IMR-90 (cell line): ENCODE measurements around the gene MLLT3. TPM values are rescaled to one million over a fixed set of nuclear protein-coding genes. Genes with fewer than 3 reads are reported as not detected.

Experiments used
- ATAC-seq: fragments of 200-7000 bp; cut with Tn5 transposase; 2 replicates; pipeline ENCODE4 v1.9.1; 2020; ENCODE audit warnings: low read depth, mild to moderate bottlenecking, moderate library complexity
- BruUV-seq: library from RNA; stranded (reverse); fragments of 400-500 nt; replicated peaks from 2 replicates; lab custom pipeline; 2021; lab: Mats Ljungman, UMichigan
- CTCF ChIA-PET: fragments of 300-600 bp; formaldehyde crosslinking; extraction: SDS; loops from one replicate; lab custom pipeline; 2021; ENCODE audit warnings: antibody characterized with exemption; lab: Yijun Ruan, JAX
- POLR2A ChIA-PET: fragments of 300-600 bp; sonication (Branson Sonifier 250); formaldehyde crosslinking; loops from one replicate; lab custom pipeline; 2022; ENCODE audit warnings: antibody characterized with exemption; ENCODE audit not compliant: unreplicated experiment; lab: Charles Lee
- DNase-seq: peaks from one replicate; pipeline ENCODE4 v3.0.0; 2013
- H2AFZ ChIP-seq: replicated peaks from 2 replicates; pipeline ENCODE3; 2013; ENCODE audit warnings: low read length, mild to moderate bottlenecking; ENCODE audit not compliant: poor library complexity
- H2AK5ac ChIP-seq: 2 replicates; pipeline ENCODE4 v1.6.1; 2013; ENCODE audit warnings: low read depth, low read length, inconsistent platforms
- H2AK9ac ChIP-seq: replicated peaks from 2 replicates; pipeline ENCODE3; 2013; ENCODE audit warnings: mild to moderate bottlenecking, low read depth, low read length, moderate library complexity; ENCODE audit not compliant: poor library complexity
- H2BK120ac ChIP-seq: 2 replicates; pipeline ENCODE4 v1.6.1; 2013; ENCODE audit warnings: low read depth, low read length, inconsistent platforms
- H2BK15ac ChIP-seq: 3 replicates; pipeline ENCODE4 v1.6.1; 2013; ENCODE audit warnings: low read depth, low read length, inconsistent platforms
- H2BK20ac ChIP-seq: 2 replicates; pipeline ENCODE4 v1.6.1; 2013; ENCODE audit warnings: low read depth, mild to moderate bottlenecking, inconsistent platforms, low read length, moderate library complexity
- H2BK5ac ChIP-seq: 2 replicates; pipeline ENCODE4 v1.6.1; 2013; ENCODE audit warnings: mild to moderate bottlenecking, low read depth, low read length, inconsistent platforms; ENCODE audit not compliant: poor library complexity, severe bottlenecking
- H3K14ac ChIP-seq: replicated peaks from 2 replicates; pipeline ENCODE4 v1.6.1; 2013; ENCODE audit warnings: low read depth, low read length, inconsistent platforms
- H3K18ac ChIP-seq: 2 replicates; pipeline ENCODE4 v1.6.1; 2013; ENCODE audit warnings: low read depth, low read length, control low read depth
- H3K23ac ChIP-seq: 2 replicates; pipeline ENCODE4 v1.6.1; 2013; ENCODE audit warnings: low read depth, low read length, inconsistent platforms
- H3K27ac ChIP-seq: 2 replicates; pipeline ENCODE4 v1.5.1; 2013; ENCODE audit warnings: mild to moderate bottlenecking, control low read depth, low read length; ENCODE audit not compliant: insufficient read depth
- H3K27me3 ChIP-seq: 2 replicates; pipeline ENCODE4 v1.6.1; 2013; ENCODE audit warnings: low read length; ENCODE audit not compliant: control insufficient read depth, insufficient read depth
- H3K36me3 ChIP-seq: 2 replicates; pipeline ENCODE4 v1.6.1; 2013; ENCODE audit warnings: low read length, mixed read lengths; ENCODE audit not compliant: control insufficient read depth, insufficient read depth
- H3K4ac ChIP-seq: 2 replicates; pipeline ENCODE4 v1.6.1; 2013; ENCODE audit warnings: low read depth, low read length, inconsistent platforms
- H3K4me1 ChIP-seq: 2 replicates; pipeline ENCODE4 v1.6.1; 2013; ENCODE audit warnings: low read length, mixed read lengths; ENCODE audit not compliant: control insufficient read depth, insufficient read depth
- H3K4me2 ChIP-seq: 2 replicates; pipeline ENCODE4 v1.6.1; 2013; ENCODE audit warnings: low read depth, mild to moderate bottlenecking, control low read depth, low read length, moderate library complexity
- H3K4me3 ChIP-seq: 2 replicates; pipeline ENCODE4 v1.5.1; 2013; ENCODE audit warnings: low read depth, mild to moderate bottlenecking, control low read depth, low read length, moderate library complexity; ENCODE audit not compliant: insufficient read depth
- H3K56ac ChIP-seq: 2 replicates; pipeline ENCODE4 v1.6.1; 2013; ENCODE audit warnings: low read length, inconsistent platforms; ENCODE audit not compliant: insufficient read depth; ENCODE audit errors: extremely low read depth
- H3K79me1 ChIP-seq, 2 experiments: 2 replicates each; pipeline ENCODE4 v1.6.1; 2013; ENCODE audit warnings: low read length in 2 of 2, inconsistent platforms in 1 of 2, low read depth in 1 of 2
- H3K9ac ChIP-seq: 2 replicates; pipeline ENCODE4 v1.6.1; 2013; ENCODE audit warnings: low read depth, low read length, control low read depth
- H3K9me1 ChIP-seq: 2 replicates; pipeline ENCODE4 v1.6.1; 2013; ENCODE audit warnings: low read length, inconsistent platforms; ENCODE audit not compliant: insufficient read depth
- H3K9me3 ChIP-seq: 2 replicates; pipeline ENCODE4 v1.6.1; 2013; ENCODE audit warnings: low read length; ENCODE audit not compliant: control insufficient read depth, insufficient read depth
- H4K20me1 ChIP-seq: 2 replicates; pipeline ENCODE4 v1.6.1; 2013; ENCODE audit warnings: low read length, inconsistent platforms; ENCODE audit not compliant: insufficient read depth
- H4K5ac ChIP-seq: 2 replicates; pipeline ENCODE4 v1.6.1; 2013; ENCODE audit warnings: mild to moderate bottlenecking, low read depth, low read length, control low read depth
- H4K8ac ChIP-seq, 2 experiments: 2 replicates each; pipeline ENCODE4 v1.6.1; 2013; ENCODE audit warnings: low read depth in 2 of 2, low read length in 2 of 2, control low read depth in 1 of 2, inconsistent platforms in 1 of 2
- H4K91ac ChIP-seq: 2 replicates; pipeline ENCODE4 v1.6.1; 2013; ENCODE audit warnings: low read depth, low read length, inconsistent platforms; ENCODE audit not compliant: insufficient read depth
- BHLHE40 ChIP-seq: fragments of 150-350 bp; IDR thresholded peaks from 2 replicates; pipeline ENCODE4 v1.6.1; 2016; ENCODE audit warnings: mild to moderate bottlenecking, low read depth, low read length
- CEBPB ChIP-seq: IDR thresholded peaks from 2 replicates; pipeline ENCODE4 v1.6.1; 2012; ENCODE audit warnings: low read depth, low read length, improper control_type of control experiment
- CHD1 ChIP-seq: IDR thresholded peaks from 2 replicates; pipeline ENCODE4 v1.6.1; 2012; ENCODE audit warnings: low read depth, low read length, improper control_type of control experiment
- FOS ChIP-seq: fragments of 150-350 bp; IDR thresholded peaks from 2 replicates; pipeline ENCODE4 v1.6.1; 2016; ENCODE audit warnings: low read depth, low read length
- MAFK ChIP-seq: IDR thresholded peaks from 2 replicates; pipeline ENCODE4 v1.6.1; 2012; ENCODE audit warnings: low read depth, low read length, improper control_type of control experiment
- MAZ ChIP-seq: IDR thresholded peaks from 2 replicates; pipeline ENCODE4 v1.6.1; 2012; ENCODE audit warnings: low read depth, mild to moderate bottlenecking, low read length, improper control_type of control experiment, moderate library complexity, borderline replicate concordance
- MXI1 ChIP-seq: IDR thresholded peaks from 2 replicates; pipeline ENCODE4 v1.6.1; 2012; ENCODE audit warnings: low read depth, mild to moderate bottlenecking, low read length, moderate library complexity, borderline replicate concordance
- NFE2L2 ChIP-seq: fragments of 150-350 bp; IDR thresholded peaks from 2 replicates; pipeline ENCODE4 v1.6.1; 2016; ENCODE audit warnings: low read depth, mild to moderate bottlenecking, low read length
- POLR2A ChIP-seq: IDR thresholded peaks from 2 replicates; pipeline ENCODE4 v1.6.1; 2012; ENCODE audit warnings: mild to moderate bottlenecking, low read depth, low read length
- RAD21 ChIP-seq: IDR thresholded peaks from 2 replicates; pipeline ENCODE4 v1.6.1; 2012; ENCODE audit warnings: low read length, improper control_type of control experiment
- RCOR1 ChIP-seq: IDR thresholded peaks from 2 replicates; pipeline ENCODE4 v1.6.1; 2012; ENCODE audit warnings: mild to moderate bottlenecking, low read length, improper control_type of control experiment; ENCODE audit not compliant: insufficient replicate concordance
- RFX5 ChIP-seq: IDR thresholded peaks from 2 replicates; pipeline ENCODE4 v1.8.0; 2012; ENCODE audit warnings: low read depth, mild to moderate bottlenecking, low read length, moderate library complexity
- SMC3 ChIP-seq: fragments of 150-350 bp; IDR thresholded peaks from 2 replicates; pipeline ENCODE4 v1.6.1; 2016; ENCODE audit warnings: low read depth, mild to moderate bottlenecking, antibody characterized with exemption, low read length, moderate library complexity
- WGBS, 2 experiments: methylation state at CpG; one replicate each; pipeline versions ENCODE4 v1.1.5 to v1.1.7; 2013; ENCODE audit warnings: missing lambda C conversion rate in 2 of 2; ENCODE audit not compliant: insufficient read length in 1 of 2; ENCODE audit errors: extremely low coverage in 2 of 2; 5-methylcytosine and 5-hydroxymethylcytosine counted together
- dilution Hi-C: fragments of 300-500 bp; cut with HindIII; formaldehyde crosslinking; loops from one replicate; pipeline ENCODE4 v1.14.3; 2018; ENCODE audit warnings: low sequenced_read_pairs; ENCODE audit not compliant: unreplicated experiment
- in situ Hi-C: fragments of 300-500 bp; cut with MboI; formaldehyde crosslinking; loops from 3 replicates; pipeline ENCODE4 v1.14.3; 2019; ENCODE audit warnings: low sequenced_read_pairs, inconsistent platforms, mixed read lengths
- intact Hi-C: fragments of 100-400 bp; cut with micrococcal nuclease; formaldehyde crosslinking; loops from 2 replicates; pipeline ENCODE4 v1.10.0; 2022
- polyA plus RNA-seq, 3 experiments: library from polyadenylated mRNA; depleted of rRNA; stranded (reverse); fragments of >200 nt; gene quantifications; 2 replicates each; pipeline ENCODE4 v1.2.3, GENCODE V29; 2012; ENCODE audit warnings: low replicate concordance in 1 of 3
- total RNA-seq: library from RNA; depleted of rRNA; stranded (reverse); fragments of >200 nt; gene quantifications from 2 replicates; pipeline ENCODE4 v1.2.3, GENCODE V29; 2012
- TF ChIP-seq, protein P1 (sequence below): fragments of 150-350 bp; IDR thresholded peaks from 2 replicates; pipeline ENCODE4 v1.6.1; 2017; ENCODE audit warnings: mild to moderate bottlenecking, antibody characterized with exemption, low read length, low read depth
- TF ChIP-seq, protein P2 (sequence below): fragments of 150-350 bp; IDR thresholded peaks from 2 replicates; pipeline ENCODE4 v1.6.1; 2016; ENCODE audit warnings: low read depth, mild to moderate bottlenecking, low read length, moderate library complexity, borderline replicate concordance
- TF ChIP-seq, protein P3 (sequence below): conservative IDR thresholded peaks from 2 replicates; pipeline ENCODE4 v1.5.1; 2012; ENCODE audit warnings: mild to moderate bottlenecking, low read depth, low read length, improper control_type of control experiment

The MLLT3 gene
- total and polyA plus RNA-seq, 2 of the 4 experiments (the other 2 are of a cell fraction) = 10.4 to 21.1 TPM

DNA sequence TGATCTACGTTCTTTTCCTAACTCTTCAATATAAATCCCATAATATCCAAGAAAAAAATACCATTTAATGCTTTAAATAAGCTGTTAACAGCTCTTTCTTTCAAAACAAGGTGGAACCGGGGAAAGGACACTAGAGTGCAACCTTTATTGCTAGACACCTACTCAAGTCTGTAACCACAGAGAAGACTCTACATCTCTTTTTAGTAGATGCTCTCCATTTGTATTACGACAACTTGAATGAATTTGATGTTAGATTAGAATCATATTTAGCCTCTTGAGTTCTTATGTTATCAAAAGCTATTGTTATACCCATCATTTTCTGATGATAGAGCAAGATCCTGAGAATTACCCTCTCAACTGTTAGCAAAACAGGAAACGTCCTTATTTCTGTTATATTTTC lies 246.3 kb downstream of the MLLT3 start:
- Histone ChIP-seq H3K23ac (no peak overlapping the region), H3K9me3 (no peaks in the 10 kb centered on the region), H2AFZ (no peak overlapping the region), H3K9ac (no peak overlapping the region), H3K18ac (no peak overlapping the region), H2BK15ac (no peak overlapping the region), H4K20me1 (no peaks in the 10 kb centered on the region), H2BK20ac (no peak overlapping the region), H3K56ac (no peak overlapping the region), H3K4me2 (no peak overlapping the region), H4K91ac (no peak overlapping the region), H3K27ac (no peak overlapping the region), H3K9me1 (no peaks in the 10 kb centered on the region), H3K4ac (no peak overlapping the region), H2BK5ac (no peak overlapping the region), H2BK120ac (no peak overlapping the region), H2AK9ac (no peak overlapping the region), H3K79me1 (no peaks in the 10 kb centered on the region), H3K4me3 (no peak overlapping the region), H4K8ac (no peak overlapping the region), H3K27me3 (no peaks in the 10 kb centered on the region), H4K5ac (no peak overlapping the region), H3K36me3 (no peaks in the 10 kb centered on the region), H3K14ac (no peak overlapping the region), H3K4me1 (0 out of 2 replicates have a peak, but pooled peaks cover 1% of the 10 kb centered on the region), H2AK5ac (no peak overlapping the region)
- intact Hi-C loops = no loop called here
- DNase-seq = no peak
- no peak for ATAC-seq
- 100% methylated on average over 1 of the region's 4 CpGs; no CpG with 5 or more reads in 1 of the 2 experiments for WGBS, 2 experiments
- CTCF ChIA-PET = no interaction called here
- POLR2A ChIA-PET = no interaction called here
- no TSS peak for BruUV-seq
- TF ChIP-seq MAZ = no peak
- TF ChIP-seq, protein P1, sequence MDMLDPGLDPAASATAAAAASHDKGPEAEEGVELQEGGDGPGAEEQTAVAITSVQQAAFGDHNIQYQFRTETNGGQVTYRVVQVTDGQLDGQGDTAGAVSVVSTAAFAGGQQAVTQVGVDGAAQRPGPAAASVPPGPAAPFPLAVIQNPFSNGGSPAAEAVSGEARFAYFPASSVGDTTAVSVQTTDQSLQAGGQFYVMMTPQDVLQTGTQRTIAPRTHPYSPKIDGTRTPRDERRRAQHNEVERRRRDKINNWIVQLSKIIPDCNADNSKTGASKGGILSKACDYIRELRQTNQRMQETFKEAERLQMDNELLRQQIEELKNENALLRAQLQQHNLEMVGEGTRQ = no peak
- TF ChIP-seq, protein P2, sequence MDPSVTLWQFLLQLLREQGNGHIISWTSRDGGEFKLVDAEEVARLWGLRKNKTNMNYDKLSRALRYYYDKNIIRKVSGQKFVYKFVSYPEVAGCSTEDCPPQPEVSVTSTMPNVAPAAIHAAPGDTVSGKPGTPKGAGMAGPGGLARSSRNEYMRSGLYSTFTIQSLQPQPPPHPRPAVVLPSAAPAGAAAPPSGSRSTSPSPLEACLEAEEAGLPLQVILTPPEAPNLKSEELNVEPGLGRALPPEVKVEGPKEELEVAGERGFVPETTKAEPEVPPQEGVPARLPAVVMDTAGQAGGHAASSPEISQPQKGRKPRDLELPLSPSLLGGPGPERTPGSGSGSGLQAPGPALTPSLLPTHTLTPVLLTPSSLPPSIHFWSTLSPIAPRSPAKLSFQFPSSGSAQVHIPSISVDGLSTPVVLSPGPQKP = no peak
- no peak for TF ChIP-seq RAD21
- TF ChIP-seq MXI1 = no peak
- TF ChIP-seq RCOR1 = no peak
- TF ChIP-seq SMC3 = no peak
- TF ChIP-seq BHLHE40 = no peak
- no peak for TF ChIP-seq RFX5
- TF ChIP-seq NFE2L2 = no peak
- TF ChIP-seq POLR2A = no peak
- TF ChIP-seq MAFK = no peak
- TF ChIP-seq CEBPB = no peak
- TF ChIP-seq, protein P3, sequence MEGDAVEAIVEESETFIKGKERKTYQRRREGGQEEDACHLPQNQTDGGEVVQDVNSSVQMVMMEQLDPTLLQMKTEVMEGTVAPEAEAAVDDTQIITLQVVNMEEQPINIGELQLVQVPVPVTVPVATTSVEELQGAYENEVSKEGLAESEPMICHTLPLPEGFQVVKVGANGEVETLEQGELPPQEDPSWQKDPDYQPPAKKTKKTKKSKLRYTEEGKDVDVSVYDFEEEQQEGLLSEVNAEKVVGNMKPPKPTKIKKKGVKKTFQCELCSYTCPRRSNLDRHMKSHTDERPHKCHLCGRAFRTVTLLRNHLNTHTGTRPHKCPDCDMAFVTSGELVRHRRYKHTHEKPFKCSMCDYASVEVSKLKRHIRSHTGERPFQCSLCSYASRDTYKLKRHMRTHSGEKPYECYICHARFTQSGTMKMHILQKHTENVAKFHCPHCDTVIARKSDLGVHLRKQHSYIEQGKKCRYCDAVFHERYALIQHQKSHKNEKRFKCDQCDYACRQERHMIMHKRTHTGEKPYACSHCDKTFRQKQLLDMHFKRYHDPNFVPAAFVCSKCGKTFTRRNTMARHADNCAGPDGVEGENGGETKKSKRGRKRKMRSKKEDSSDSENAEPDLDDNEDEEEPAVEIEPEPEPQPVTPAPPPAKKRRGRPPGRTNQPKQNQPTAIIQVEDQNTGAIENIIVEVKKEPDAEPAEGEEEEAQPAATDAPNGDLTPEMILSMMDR = no peak
- TF ChIP-seq FOS = no peak
- TF ChIP-seq CHD1 = no peak
- in situ Hi-C loops = no loop called here
- dilution Hi-C loops = no loop called here
